Stimulated activated CD4-positive, alpha-beta T cell treated with anti-CD3 and anti-CD28 coated beads, Interleukin-4, amount 100 ng/mL, for 24 hours (primary cell): ENCODE results near the gene SRPK2.
"Not testable (repeated sequence)": the region's sequence is repeated elsewhere in the genome, so short reads cannot be mapped to it uniquely, and the experiment has no call there.

Experiments
- DNase-seq: peaks from one replicate; pipeline ENCODE4 v3.0.0-alpha.2; 2020

Gene SRPK2

GRCh38 chr7:105297309-105297708, 91.4 kb downstream of the SRPK2 start:
- DNase-seq = no peak

DNA sequence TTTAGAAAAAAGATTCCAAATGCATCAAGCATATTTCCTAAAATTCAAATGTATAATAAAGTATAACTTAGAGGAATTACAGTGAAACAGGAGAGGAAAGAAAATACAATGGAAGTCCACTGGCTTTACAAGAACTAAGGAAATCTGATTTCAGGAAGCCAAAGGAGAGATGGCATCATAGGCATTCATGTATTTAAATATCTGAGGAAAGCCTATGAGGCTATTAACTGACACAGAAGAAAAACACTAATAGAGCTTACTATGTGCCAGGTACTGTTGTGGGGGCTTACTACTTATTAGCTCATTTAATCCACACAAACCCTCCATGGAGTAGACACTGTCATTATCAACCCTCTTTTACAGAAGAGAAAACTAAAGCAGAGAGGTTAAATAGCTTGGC, 92.2 kb downstream of the SRPK2 start:
- no peak for DNase-seq

DNA sequence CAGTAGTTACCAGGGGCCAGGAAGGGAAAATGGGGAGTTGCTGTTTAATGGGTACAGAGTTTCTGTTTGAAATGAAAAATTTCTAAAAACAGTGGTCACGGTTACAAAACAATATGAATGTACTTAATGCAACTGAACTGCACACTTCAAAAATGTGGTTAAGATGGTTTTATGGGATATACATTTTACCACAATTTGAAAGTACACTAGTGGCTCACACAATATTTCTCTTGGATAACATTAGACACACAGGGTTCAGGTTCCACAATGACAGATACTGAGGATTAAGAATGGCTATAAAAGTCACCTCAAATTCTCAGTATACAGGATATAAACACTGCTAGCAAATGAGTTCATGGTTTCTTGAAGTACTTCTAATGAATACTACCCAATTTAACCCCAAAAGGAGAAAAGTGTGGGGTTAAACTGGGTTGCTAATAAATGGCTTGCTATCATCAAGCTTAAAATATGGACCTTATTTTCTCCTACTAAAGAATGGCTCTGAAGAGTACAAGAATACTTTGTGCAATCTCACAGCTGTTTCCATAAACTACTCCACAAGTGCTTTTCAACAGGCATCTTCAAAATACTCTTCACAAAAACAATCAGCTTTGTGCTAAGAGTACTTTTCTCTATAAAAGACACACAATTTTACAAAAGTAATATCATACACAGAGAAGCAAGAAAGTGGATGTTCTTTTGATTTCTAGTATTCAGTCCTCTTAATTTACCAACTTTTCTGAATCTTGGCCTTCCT, 92.9 kb downstream of the SRPK2 start:
- no peak for DNase-seq

GRCh38 chr7:105294482-105294881, 94.2 kb downstream of the SRPK2 start:
- DNase-seq = not testable (repeated sequence)

- no peak for DNase-seq
These were observed 99.0 kb downstream of the SRPK2 start for GRCh38 chr7:105289704-105290103.

GRCh38 chr7:105286441-105286840, 102.3 kb downstream of the SRPK2 start:
- DNase-seq = no peak

- no peak for DNase-seq
These were observed 103.4 kb downstream of the SRPK2 start for GRCh38 chr7:105285118-105285874.

GRCh38 chr7:105284014-105284413, 104.7 kb downstream of the SRPK2 start:
- no peak for DNase-seq

DNA sequence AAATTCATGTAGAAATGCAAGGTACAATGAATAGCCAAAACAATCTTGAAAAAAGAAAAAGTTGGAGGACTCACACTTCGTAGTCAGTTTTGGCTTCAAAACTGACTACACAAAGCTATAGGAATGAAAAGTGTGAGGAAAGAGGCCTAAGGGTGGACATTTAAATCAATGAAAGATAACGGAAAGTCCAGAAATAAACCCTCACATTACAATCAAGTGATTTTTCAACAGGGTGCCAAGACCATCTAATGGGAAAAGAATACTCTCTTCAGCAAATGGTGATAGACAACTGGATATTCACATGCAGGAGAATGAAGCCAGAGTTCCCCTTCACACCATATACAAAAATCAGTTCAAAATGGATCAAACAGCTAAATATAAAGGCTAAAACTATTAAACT, 106.8 kb downstream of the SRPK2 start:
- no peak for DNase-seq

DNA sequence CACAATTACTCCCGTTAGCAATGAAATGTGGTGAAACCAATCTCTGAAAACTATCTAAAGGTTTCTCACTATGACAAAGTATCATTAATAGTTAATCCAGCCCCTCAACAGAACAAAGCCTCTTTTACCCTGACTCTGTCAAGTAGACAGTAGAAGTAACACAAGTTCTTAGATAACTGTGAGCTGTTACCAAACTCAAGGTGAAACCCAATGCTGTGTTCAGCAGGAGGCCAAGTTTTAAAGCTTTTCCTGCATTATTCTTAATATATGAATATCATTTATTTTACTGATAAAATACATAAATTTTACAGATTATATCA, 109.1 kb downstream of the SRPK2 start:
- no peak for DNase-seq

DNA sequence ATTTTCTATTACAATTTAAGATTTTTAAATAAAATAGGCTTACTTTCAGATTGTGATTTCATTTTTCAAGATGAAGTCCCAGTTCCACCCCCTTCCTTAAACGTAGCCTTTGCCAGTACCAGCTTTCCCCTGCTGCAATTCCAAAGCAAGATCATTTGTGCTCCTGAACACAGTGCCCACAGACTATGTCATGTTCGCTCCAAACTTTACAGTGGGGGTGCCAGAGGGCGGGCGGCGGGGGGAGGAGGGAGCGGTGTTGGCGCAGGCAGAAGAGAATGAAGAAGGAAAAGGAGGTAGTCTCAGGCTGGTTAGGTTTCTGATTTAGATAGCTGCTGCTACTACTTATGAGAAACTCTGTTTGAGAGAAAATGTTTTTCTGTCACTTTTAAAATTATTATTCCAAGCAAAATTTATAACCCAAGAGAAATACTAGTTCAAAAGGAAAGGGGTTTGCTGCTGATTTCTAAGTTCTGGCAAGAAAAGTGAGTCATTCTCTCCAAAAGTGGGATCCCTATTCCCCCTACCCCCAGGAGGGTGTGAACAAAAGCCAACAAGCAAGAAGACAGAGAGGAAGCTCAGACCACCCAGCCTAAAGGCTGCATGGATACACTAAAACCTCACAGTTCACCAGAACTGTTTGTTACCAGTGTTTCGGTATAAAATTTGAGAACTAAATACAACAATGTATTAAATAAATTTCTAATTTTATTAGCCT, 109.6 kb downstream of the SRPK2 start:
- DNase-seq = no peak

DNA sequence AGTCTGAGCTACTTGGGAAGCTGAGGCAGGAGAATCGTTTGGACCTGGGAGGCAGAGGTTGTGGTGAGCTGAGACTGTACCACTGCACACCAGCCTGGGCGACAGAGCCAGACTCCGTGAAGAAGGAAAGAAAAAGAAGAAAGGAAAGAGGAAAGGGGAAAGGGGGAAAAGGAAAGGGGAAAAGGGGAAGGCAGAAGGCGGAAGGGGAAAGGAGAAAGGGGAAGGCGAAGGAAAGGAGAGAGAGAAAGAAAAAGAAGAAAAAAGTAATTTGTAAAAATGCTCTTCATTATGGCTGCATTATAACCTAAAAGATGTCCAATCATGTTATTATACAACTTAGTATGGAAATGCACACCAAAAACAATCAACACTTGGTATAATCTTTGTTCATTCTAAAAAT, 110.2 kb downstream of the SRPK2 start:
- no peak for DNase-seq

DNA sequence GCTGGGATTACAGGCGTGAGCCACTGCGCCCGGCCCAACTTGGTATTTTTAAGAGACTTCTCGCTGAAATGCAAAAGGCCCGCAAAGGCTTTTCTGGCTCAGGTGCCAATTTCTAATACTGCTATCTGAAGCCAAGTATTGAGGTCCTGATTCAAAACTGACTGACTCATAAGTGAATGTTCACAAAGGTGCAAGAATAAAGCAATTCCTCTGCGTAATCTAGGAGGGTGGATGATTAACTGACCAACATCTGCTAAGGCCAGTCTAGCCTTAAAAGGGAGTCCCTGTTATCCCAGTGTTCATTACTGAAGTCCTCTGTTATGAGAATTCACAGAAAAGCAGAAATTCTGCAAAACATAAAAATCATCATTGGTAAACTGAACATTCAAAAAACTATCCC, 111.4 kb downstream of the SRPK2 start:
- no peak for DNase-seq

DNA sequence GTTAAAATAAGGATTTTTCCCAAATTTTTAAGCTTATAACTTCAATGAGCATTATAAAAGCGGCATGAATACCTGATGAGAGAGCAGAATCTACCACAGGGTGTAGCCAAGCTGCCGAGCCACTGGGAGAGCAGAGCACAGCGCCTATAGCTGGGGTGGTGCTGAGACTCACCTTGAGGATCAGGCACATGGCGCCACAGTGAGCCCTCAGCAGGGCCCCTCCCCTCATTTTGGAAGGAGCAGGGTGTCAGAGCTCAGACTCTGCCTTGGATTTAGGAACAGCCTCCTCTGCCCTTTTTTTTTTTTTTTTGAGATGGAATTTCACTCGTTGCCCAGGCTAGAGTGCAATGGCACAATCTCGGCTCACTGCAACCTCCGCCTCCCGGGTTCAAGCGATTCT, 118.6 kb downstream of the SRPK2 start:
- DNase-seq = no peak

DNA sequence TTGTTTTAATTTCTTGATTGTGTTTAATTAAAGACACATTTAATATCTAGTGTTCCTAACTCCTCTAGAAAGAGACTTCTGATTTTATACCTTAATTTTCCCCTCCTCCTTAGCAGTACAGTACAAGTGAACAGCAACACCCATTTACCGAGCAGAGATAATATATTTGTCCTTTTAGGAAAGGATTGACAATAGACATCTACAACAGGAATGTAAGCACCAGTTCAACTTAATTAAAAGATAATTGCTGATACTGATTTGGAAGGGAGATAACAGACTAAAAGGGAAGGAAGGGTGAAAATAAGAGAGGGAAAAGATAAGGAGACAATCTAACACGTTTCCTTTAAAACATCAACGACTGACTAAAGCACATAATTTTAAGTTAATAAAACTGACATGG, 119.3 kb downstream of the SRPK2 start:
- DNase-seq = no peak

- DNase-seq = peak; percentile 6
These were observed 120.0 kb downstream of the SRPK2 start for GRCh38 chr7:105268511-105269392.

DNA sequence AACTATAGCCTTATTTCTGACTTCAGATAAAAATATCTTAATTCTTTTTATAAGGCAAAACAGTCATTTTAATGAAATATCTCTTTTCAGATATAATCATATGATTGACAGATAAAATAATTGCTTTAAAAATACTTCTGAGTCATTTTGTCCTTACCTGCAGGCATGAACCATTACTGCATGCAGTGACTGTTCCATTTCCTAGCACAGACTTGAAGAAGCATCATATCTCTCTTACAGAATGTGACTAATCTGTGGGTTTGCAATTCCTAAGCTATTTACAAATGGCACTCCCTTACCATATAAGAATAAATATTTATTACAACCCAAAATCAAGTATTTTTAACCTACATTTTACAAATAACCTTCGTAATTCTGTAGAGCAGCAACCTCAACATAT, 120.7 kb downstream of the SRPK2 start:
- peak; percentile 26 for DNase-seq

DNA sequence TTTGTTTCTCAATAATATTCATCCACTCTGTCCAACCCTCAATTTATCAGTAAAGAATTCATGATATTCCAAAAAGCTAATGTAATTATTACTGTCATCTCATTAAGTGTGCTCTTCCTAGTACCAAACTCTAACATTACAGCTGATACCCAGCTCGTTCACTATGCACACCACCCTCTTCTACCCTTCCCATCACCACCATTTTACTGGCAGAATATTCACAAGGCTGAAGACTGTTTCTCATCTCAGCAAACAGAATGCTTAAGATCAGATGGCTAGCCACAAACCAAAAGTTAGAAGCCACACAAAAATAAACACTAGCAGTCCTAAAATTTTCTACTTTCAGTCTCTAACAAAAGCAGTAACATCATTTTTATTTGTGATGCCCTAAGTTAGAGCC, 121.5 kb downstream of the SRPK2 start:
- DNase-seq = no peak

DNA sequence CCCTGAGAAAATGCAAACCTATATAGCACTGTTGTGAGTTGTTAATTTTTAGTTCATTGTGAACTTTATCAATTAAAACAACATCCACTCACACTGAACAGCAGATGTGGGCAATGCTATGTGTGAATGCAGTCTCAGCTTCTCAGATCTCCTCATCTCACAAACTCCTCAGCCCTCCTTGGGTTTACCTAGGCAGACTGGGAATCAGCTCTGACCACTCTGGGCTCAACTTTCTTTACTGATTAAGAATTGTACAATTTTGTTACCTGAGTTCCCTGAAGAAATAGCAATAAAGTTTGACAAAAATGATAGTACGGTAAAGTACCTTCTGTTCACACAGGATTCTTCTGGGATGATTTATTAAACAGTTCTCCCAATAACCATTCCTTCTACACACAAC, 124.0 kb downstream of the SRPK2 start:
- DNase-seq = no peak

GRCh38 chr7:105261689-105262088, 127.0 kb downstream of the SRPK2 start:
- no peak for DNase-seq

- not testable (repeated sequence) for DNase-seq
These were observed 128.4 kb downstream of the SRPK2 start for GRCh38 chr7:105260201-105260871.

GRCh38 chr7:105258919-105259318, 129.8 kb downstream of the SRPK2 start:
- DNase-seq = not testable (repeated sequence)
